GM10248 (cell line): ENCODE measurements around the gene SLC25A26.

Source experiments
- CTCF ChIA-PET: fragments of 300-600 bp; sonication (Branson Sonifier 250); formaldehyde crosslinking; extraction: SDS; loops from one replicate; lab custom pipeline; 2021; ENCODE audit warnings: antibody characterized with exemption; lab: Yijun Ruan, JAX
- POLR2A ChIA-PET: fragments of 350-650 bp; sonication (Branson Sonifier 250); formaldehyde crosslinking; extraction: SDS; loops from one replicate; lab custom pipeline; 2020; ENCODE audit warnings: antibody characterized with exemption; lab: Yijun Ruan, JAX
- DNase-seq: peaks from one replicate; pipeline ENCODE4 v3.0.0; 2012; ENCODE audit errors: extremely low spot score
- TF ChIP-seq, protein P1 (sequence below): IDR thresholded peaks from 2 replicates; pipeline ENCODE4 v1.5.1; 2012; ENCODE audit warnings: mild to moderate bottlenecking, low read depth; ENCODE audit errors: extremely low read depth, missing control alignments, control extremely low read depth

SLC25A26 gene

GRCh38 chr3:66393333-66394005 lies 172.7 kb downstream of the SLC25A26 start:
- ChIA-PET CTCF (interaction anchor here (1.2 to 10.2 kb wide), 9 partner anchors 8 to 98 kb away, joined by 3 to 108 read pairs (median 5); no protein-coding TSS in a partner anchor), POLR2A (no interaction called here)
- DNase-seq, result no peak
- TF ChIP-seq, protein P1, sequence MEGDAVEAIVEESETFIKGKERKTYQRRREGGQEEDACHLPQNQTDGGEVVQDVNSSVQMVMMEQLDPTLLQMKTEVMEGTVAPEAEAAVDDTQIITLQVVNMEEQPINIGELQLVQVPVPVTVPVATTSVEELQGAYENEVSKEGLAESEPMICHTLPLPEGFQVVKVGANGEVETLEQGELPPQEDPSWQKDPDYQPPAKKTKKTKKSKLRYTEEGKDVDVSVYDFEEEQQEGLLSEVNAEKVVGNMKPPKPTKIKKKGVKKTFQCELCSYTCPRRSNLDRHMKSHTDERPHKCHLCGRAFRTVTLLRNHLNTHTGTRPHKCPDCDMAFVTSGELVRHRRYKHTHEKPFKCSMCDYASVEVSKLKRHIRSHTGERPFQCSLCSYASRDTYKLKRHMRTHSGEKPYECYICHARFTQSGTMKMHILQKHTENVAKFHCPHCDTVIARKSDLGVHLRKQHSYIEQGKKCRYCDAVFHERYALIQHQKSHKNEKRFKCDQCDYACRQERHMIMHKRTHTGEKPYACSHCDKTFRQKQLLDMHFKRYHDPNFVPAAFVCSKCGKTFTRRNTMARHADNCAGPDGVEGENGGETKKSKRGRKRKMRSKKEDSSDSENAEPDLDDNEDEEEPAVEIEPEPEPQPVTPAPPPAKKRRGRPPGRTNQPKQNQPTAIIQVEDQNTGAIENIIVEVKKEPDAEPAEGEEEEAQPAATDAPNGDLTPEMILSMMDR, result no peak

DNA sequence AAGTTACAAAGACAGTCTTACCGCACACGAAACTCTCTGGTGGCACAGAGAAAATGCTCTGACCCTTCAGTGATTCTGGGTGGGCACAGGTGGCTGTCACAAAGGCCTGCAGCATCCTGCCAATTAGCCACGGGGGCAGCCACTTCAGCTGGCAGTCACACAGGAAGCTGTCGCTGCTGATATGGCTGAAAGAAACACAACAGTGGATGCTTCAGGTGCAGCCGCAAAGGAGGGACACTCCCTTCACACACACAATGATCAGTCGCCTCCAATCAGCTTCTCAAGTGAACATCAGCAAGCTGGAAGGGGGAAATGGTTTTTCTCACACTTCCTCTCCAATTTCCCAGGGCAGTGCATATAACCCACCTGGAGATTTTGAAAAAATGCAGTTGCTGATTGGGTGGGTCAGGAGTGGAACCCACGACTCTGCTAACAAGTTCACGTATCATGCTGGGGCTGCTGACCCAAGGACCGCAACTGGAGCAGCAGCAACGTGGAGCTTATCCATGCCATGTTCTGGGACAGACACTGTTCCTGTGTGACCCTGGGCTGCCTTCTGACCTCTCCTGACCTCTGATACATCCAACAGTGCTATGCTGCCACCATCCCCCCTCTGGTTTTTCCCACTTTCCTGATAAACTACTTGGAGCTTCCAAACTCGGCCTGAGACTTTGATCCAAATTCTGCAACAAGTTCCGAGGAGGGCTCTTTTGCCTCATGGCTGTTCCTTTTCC lies 173.4 kb downstream of the SLC25A26 start:
- DNase-seq, result peak; percentile 85
- ChIA-PET CTCF (interaction anchor here (0.8 to 10.2 kb wide), 10 partner anchors 8 to 422 kb away, joined by 3 to 108 read pairs (median 4); no protein-coding TSS in a partner anchor), POLR2A (no interaction called here)
- TF ChIP-seq, protein P1, result no peak

- CTCF ChIA-PET, result interaction anchor here (0.8 to 10.2 kb wide), 8 partner anchors 7 to 421 kb away, joined by 3 to 108 read pairs (median 5); no protein-coding TSS in a partner anchor
- DNase-seq, result no peak
- POLR2A ChIA-PET, result no interaction called here
- TF ChIP-seq, protein P1, result no peak
Measured at GRCh38 chr3:66394753-66395249, 174.0 kb downstream of the SLC25A26 start.

- ChIA-PET CTCF (interaction anchor here (1.9 to 10.2 kb wide), 3 partner anchors 13 to 142 kb away, joined by 6 to 108 read pairs (median 9); no protein-coding TSS in a partner anchor), POLR2A (no interaction called here)
- TF ChIP-seq, protein P1, result no peak
- DNase-seq, result no peak
Measured at GRCh38 chr3:66395635-66396034, 174.8 kb downstream of the SLC25A26 start.

DNA sequence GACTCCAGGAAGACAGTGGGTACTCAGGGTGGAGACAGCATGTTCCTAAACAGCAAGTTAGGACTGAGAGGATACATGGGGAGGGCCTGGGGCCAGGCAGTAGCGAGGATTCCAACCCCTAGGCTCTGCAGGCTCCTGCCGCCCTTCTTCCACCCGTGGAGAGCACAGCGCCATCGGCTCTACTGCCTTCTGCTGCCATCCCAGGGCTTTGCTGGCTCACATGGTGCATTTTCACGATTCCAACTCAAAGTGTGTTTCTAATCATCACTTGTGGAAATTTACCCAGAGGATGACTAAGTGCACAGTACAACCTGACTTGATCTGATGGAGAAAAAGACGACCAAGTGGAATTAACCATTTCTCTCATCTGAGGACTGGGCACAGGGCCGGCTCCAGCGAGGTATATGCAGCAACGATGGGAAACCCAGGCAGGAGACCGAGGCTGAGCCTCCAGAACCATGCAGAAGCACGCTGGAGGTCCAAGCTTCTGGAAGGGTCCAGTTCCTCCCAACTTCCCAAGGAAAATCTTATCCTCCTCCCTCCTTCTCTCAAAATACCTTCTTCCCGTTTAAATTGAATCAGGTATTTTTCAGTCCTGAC lies 175.5 kb downstream of the SLC25A26 start:
- CTCF ChIA-PET, result interaction anchor here (10.2 kb wide), 1 partner anchor 12 kb away, joined by 108 read pairs; no protein-coding TSS in a partner anchor
- TF ChIP-seq, protein P1, result no peak
- POLR2A ChIA-PET, result no interaction called here
- no peak for DNase-seq

DNA sequence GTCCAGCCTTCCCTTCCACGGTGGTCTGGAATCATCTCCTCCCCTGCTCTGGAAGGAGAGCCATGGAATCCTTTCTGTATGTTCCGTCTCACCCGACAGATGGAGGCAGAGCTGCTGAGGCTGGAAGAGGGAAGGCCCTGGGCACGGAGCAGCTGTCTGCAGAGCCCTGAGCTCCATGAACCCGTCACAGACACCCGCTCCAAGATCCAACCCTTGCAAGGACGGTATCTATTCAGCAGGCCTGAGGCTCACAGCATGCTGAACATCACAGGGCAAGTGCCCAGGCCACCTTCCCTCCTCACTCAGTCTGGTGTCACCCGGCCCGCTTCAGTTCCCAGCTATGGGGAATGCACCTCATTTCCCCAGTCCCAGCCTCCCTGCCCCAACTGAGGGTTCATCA lies 176.1 kb downstream of the SLC25A26 start:
- ChIA-PET POLR2A (no interaction called here), CTCF (interaction anchor here (0.7 to 10.2 kb wide), 3 partner anchors 12 to 426 kb away, joined by 3 to 108 read pairs (median 4); no protein-coding TSS in a partner anchor)
- TF ChIP-seq, protein P1, result no peak
- DNase-seq, result no peak
